Aorta (tissue), 5 donors: Measurements from ENCODE around the gene CPNE4. TPM values are rescaled to one million over a fixed set of nuclear protein-coding genes. Genes with fewer than 3 reads are reported as not detected.

Source experiments
- ATAC-seq: fragments of 200-7000 bp; cut with Tn5 transposase; one replicate; pipeline ENCODE4 v1.9.1; 2022; ENCODE audit warnings: moderate library complexity; ENCODE audit not compliant: low FRiP score
- DNase-seq, 2 donors: peaks; one replicate each; pipeline ENCODE4 v3.0.0-alpha.2; 2020
- H3K27ac ChIP-seq, 2 donors: one replicate each; pipeline ENCODE4 v1.5.1; 2013; ENCODE audit warnings: low read length in 2 of 2, mild to moderate bottlenecking in 2 of 2, moderate library complexity in 2 of 2, control low read depth in 1 of 2, inconsistent platforms in 1 of 2, low read depth in 1 of 2
- H3K27me3 ChIP-seq, 2 donors: one replicate each; pipeline ENCODE4 v1.6.1; 2013; ENCODE audit warnings: control low read depth in 1 of 2, low read length in 1 of 2, mild to moderate bottlenecking in 1 of 2, moderate library complexity in 1 of 2; ENCODE audit not compliant: insufficient read depth in 2 of 2, control insufficient read depth in 1 of 2
- H3K36me3 ChIP-seq, 2 donors: one replicate each; pipeline ENCODE4 v1.6.1; 2013; ENCODE audit warnings: control low read depth in 1 of 2, low read length in 1 of 2, mild to moderate bottlenecking in 1 of 2; ENCODE audit not compliant: insufficient read depth in 2 of 2, control insufficient read depth in 1 of 2
- H3K4me1 ChIP-seq, 2 donors: one replicate each; pipeline ENCODE4 v1.6.1; 2013; ENCODE audit warnings: low read length in 2 of 2, control low read depth in 1 of 2, mild to moderate bottlenecking in 1 of 2, moderate library complexity in 1 of 2; ENCODE audit not compliant: insufficient read depth in 2 of 2, control insufficient read depth in 1 of 2
- H3K4me3 ChIP-seq, 2 donors: one replicate each; pipeline ENCODE4 v1.5.1; 2013; ENCODE audit warnings: low read length in 2 of 2, control low read depth in 1 of 2, mild to moderate bottlenecking in 1 of 2
- H3K9me3 ChIP-seq: one replicate; pipeline ENCODE4 v1.6.1; 2013; ENCODE audit warnings: mild to moderate bottlenecking, low read length; ENCODE audit not compliant: control insufficient read depth
- WGBS, 2 donors: extraction: QIAGEN DNeasy Blood & Tissue Kit; methylation state at CpG; one replicate each; pipeline ENCODE4 v1.1.7; 2013; 5-methylcytosine and 5-hydroxymethylcytosine counted together
- intact Hi-C, 2 donors: fragments of 100-400 bp; cut with DNase I; formaldehyde crosslinking; loops; one replicate each; pipeline versions ENCODE4 v1.14.2 to v1.15.0; 2022
- polyA plus RNA-seq, 2 donors: library from polyadenylated mRNA; stranded (reverse); fragments of 200-250 nt; gene quantifications; one replicate each; pipeline ENCODE4 v1.2.3, GENCODE V29; 2013
- total RNA-seq, 2 donors: library from RNA; stranded (reverse); fragmentation: NEBNext Ultra II Directional; extraction: Animal tissue kit (Norgen Biotek cat#: 25700); gene quantifications; one replicate each; pipeline ENCODE4 v1.2.1, GENCODE V29; 2021
- donor health status: healthy with polysubstance abuse.
- donor health status: Bipolar disorder and iron deficiency.
- donor health status: DM: no; HTN: no; CAD: no.
- donor health status: DM: no; HTN: no; CAD: no.
- donor health status: DM: yes; HTN: yes; CAD: no.

CPNE4 gene
- total and polyA plus RNA-seq, 4 donors, result 0.45 to 2.2 (median 1.1) TPM

DNA sequence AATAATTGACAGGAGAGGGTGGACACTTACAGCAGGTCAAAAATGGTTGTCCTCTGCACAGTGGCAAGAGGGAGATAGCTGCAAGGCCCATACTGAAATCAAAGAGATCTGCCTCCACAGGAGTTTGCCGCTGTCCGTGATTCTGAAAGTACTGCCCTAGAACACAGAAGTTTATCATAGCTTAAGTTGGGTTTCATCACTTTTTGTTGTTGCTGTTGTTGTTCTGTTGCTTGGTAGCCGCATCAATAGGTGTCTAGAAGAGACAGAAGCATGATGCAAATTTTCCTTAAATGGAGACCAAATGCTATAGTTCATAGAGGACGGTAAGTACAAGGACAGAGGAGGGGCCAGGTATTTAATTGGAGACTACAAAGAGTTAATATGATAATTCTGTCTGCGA is 412.1 kb downstream of the CPNE4 start:
- ATAC-seq (no peak), DNase-seq (no peak)
- H3K4me1 ChIP-seq, result no peaks in the 10 kb centered on the region
- H3K36me3 ChIP-seq, result no peaks in the 10 kb centered on the region
- H3K27ac ChIP-seq, result no peak overlapping the region
- 83 to 86% methylated on average over 5 of the region's 5 CpGs for WGBS, 2 donors
- no peaks in the 10 kb centered on the region for H3K27me3 ChIP-seq
- intact Hi-C loops, result no loop called here
- no peak overlapping the region for H3K4me3 ChIP-seq
- no peaks in the 10 kb centered on the region for H3K9me3 ChIP-seq

GRCh38 chr3:131620977-131621376 is 413.8 kb downstream of the CPNE4 start:
- no peaks in the 10 kb centered on the region for H3K4me1 ChIP-seq
- ATAC-seq, result no peak
- no peaks in the 10 kb centered on the region for H3K9me3 ChIP-seq
- no peak overlapping the region for H3K4me3 ChIP-seq
- H3K27ac ChIP-seq, result no peak overlapping the region
- no peaks in the 10 kb centered on the region for H3K27me3 ChIP-seq
- no peaks in the 10 kb centered on the region for H3K36me3 ChIP-seq
- intact Hi-C loops, result no loop called here
- no peak for DNase-seq
- WGBS, 2 donors, result 73 to 83% methylated on average over 1 of the region's 1 CpG

DNA sequence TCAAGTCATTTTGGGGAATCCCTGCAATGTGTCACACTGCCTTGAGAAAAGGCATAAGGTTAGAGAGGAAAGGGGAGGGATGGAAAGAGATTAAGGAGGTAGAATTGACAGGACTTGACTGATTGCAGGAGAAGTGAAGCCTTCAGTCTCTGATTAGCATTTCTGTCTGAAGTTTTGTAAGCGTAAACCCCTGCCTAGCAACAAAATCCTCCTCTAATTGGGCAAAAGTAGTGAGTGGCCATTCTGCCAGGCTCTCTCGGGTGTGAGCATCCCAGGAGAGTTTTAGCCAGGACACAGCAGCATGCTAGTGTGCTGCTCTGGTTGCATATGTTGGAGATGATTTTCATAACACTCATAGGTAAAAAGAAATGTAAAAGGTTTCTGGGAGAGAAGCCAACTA is 415.0 kb downstream of the CPNE4 start:
- intact Hi-C loops, result no loop called here
- Histone ChIP-seq H3K27ac (no peak overlapping the region), H3K4me1 (no peaks in the 10 kb centered on the region), H3K4me3 (no peak overlapping the region), H3K36me3 (no peaks in the 10 kb centered on the region), H3K27me3 (no peaks in the 10 kb centered on the region), H3K9me3 (no peaks in the 10 kb centered on the region)
- ATAC-seq (no peak), DNase-seq (no peak)
- WGBS, 2 donors, result 35 to 49% methylated on average over 2 of the region's 2 CpGs

- Histone ChIP-seq H3K36me3 (peaks cover 0 to 4% of the 10 kb centered on the region in 2 donors), H3K4me3 (no peak overlapping the region), H3K27me3 (no peaks in the 10 kb centered on the region), H3K27ac (no peak overlapping the region), H3K4me1 (no peaks in the 10 kb centered on the region), H3K9me3 (no peaks in the 10 kb centered on the region)
- DNase-seq (no peak), ATAC-seq (no peak)
- intact Hi-C loops, result no loop called here
- 49 to 55% methylated on average over 3 of the region's 3 CpGs for WGBS, 2 donors
Observed at GRCh38 chr3:131616719-131617118, 418.1 kb downstream of the CPNE4 start.

GRCh38 chr3:131612745-131613144 is 422.1 kb downstream of the CPNE4 start:
- Histone ChIP-seq H3K27me3 (no peaks in the 10 kb centered on the region), H3K4me3 (no peak overlapping the region), H3K27ac (no peak overlapping the region), H3K36me3 (peaks cover 0 to 4% of the 10 kb centered on the region in 2 donors), H3K4me1 (no peaks in the 10 kb centered on the region), H3K9me3 (no peaks in the 10 kb centered on the region)
- WGBS, 2 donors, result 80 to 81% methylated on average over 1 of the region's 1 CpG
- intact Hi-C loops, result no loop called here
- ATAC-seq (no peak), DNase-seq (no peak)

- Histone ChIP-seq H3K4me3 (no peak overlapping the region), H3K27ac (no peak overlapping the region), H3K36me3 (peaks cover 0 to 4% of the 10 kb centered on the region in 2 donors), H3K9me3 (peaks cover 2% of the 10 kb centered on the region), H3K4me1 (no peaks in the 10 kb centered on the region), H3K27me3 (no peaks in the 10 kb centered on the region)
- DNase-seq (no peak), ATAC-seq (no peak)
- intact Hi-C loops, result no loop called here
Observed at GRCh38 chr3:131610174-131610573, 424.6 kb downstream of the CPNE4 start.

DNA sequence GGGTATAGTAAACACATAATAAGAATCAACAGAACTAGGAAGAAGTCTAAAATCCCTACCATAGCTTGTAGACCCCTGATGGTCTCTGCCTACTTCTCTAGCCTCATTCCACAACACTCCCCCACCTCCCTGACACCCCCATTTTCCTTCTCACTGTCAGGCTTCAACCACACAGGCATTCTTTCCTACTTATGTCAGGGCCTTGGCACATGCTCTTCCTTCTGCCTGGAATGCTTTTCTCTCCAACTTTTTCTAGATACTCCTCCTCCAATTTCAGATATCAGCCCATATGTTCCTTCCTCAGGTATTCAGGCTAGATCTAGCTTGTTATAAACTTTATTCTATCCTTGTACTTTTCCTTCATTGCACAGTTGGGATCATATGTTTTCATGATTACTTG is 426.1 kb downstream of the CPNE4 start:
- Histone ChIP-seq H3K27me3 (no peaks in the 10 kb centered on the region), H3K27ac (no peak overlapping the region), H3K4me1 (no peaks in the 10 kb centered on the region), H3K36me3 (peaks cover 0 to 4% of the 10 kb centered on the region in 2 donors), H3K4me3 (no peak overlapping the region), H3K9me3 (peaks cover 2% of the 10 kb centered on the region)
- DNase-seq (no peak), ATAC-seq (no peak)
- intact Hi-C loops, result no loop called here

DNA sequence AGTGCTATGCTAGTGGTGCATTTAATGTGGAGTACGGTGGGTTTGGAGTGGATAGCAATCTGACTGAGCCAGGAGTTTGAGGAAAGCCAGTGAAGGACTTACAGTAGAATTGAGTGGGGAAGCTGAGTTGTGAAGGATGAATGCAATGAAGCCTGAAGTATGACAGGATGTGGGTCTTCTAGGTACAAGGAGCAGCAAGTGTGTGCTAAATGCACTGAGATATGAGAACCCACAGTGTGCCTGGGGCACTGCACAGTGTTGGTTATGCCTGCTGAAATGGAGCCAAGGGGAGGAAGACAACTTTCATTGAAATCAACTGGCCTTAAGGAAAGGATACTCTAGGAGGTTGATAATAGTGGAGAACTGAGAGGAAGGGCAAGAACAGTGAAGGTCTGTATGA is 426.5 kb downstream of the CPNE4 start:
- Histone ChIP-seq H3K36me3 (peaks cover 0 to 4% of the 10 kb centered on the region in 2 donors), H3K4me3 (no peak overlapping the region), H3K9me3 (peaks cover 2% of the 10 kb centered on the region), H3K27me3 (no peaks in the 10 kb centered on the region), H3K4me1 (no peaks in the 10 kb centered on the region), H3K27ac (no peak overlapping the region)
- intact Hi-C loops, result no loop called here
- ATAC-seq (no peak), DNase-seq (no peak)
- WGBS, 2 donors, result 82 to 88% methylated on average over 1 of the region's 1 CpG

DNA sequence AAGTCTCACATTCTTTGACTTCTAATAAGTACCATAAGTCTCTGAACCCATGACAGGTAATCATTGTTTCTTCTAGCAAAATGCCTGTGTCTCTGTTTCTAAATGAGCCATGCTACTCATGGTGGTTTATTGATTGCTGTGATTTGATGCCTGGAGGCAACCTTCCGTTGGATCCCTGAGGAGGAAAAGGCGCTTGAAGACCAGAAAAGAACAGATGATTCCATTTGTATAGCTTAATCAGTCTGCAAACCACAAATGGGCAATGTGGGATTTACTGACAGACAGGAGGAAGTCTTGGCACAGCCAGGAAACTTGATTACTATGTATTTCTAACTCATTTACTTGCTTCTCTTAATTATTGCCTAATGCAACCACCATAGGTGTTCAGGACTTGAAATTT is 428.9 kb downstream of the CPNE4 start:
- ATAC-seq, result no peak
- Histone ChIP-seq H3K36me3 (no peaks in the 10 kb centered on the region), H3K4me3 (no peak overlapping the region), H3K4me1 (no peaks in the 10 kb centered on the region), H3K9me3 (peaks cover 2% of the 10 kb centered on the region), H3K27ac (no peak overlapping the region), H3K27me3 (no peaks in the 10 kb centered on the region)
- DNase-seq, result no peak
- intact Hi-C loops, result no loop called here
- 55 to 68% methylated on average over 2 of the region's 2 CpGs for WGBS, 2 donors
